H9 (cell line): ENCODE data around the gene OLIG2. TPM values are rescaled to one million over a fixed set of nuclear protein-coding genes. Genes with fewer than 3 reads are reported as not detected.
A peak's percentile ranks its signal among the peaks of the same experiment; 100 is the strongest.

Source experiments
- DNase-seq: peaks from one replicate; pipeline ENCODE4 v3.0.0-alpha.2; 2017
- H2AFZ ChIP-seq: one replicate; pipeline ENCODE4 v1.6.1; 2013; ENCODE audit warnings: mild to moderate bottlenecking, low read length, control low read depth, moderate library complexity
- H2AK5ac ChIP-seq: 2 replicates; pipeline ENCODE4 v1.6.1; 2013; ENCODE audit warnings: low read length, control low read depth, mixed read lengths; ENCODE audit not compliant: insufficient read length
- H2BK120ac ChIP-seq: one replicate; pipeline ENCODE4 v1.6.1; 2013; ENCODE audit warnings: low read depth, mild to moderate bottlenecking, low read length, control low read depth, inconsistent platforms; ENCODE audit not compliant: poor library complexity, severe bottlenecking
- H2BK12ac ChIP-seq: 2 replicates; pipeline ENCODE4 v1.6.1; 2013; ENCODE audit warnings: low read length, control low read depth, mixed read lengths, low read depth; ENCODE audit not compliant: insufficient read length
- H2BK15ac ChIP-seq: 2 replicates; pipeline ENCODE4 v1.6.1; 2013; ENCODE audit warnings: low read depth, low read length, control low read depth
- H2BK20ac ChIP-seq: one replicate; pipeline ENCODE4 v1.6.1; 2013; ENCODE audit warnings: low read depth, mild to moderate bottlenecking, low read length, control low read depth, inconsistent platforms; ENCODE audit not compliant: poor library complexity, severe bottlenecking
- H2BK5ac ChIP-seq: 2 replicates; pipeline ENCODE4 v1.6.1; 2013; ENCODE audit warnings: low read length, control low read depth, mixed read lengths; ENCODE audit not compliant: insufficient read length
- H3K14ac ChIP-seq: 2 replicates; pipeline ENCODE4 v1.6.1; 2013; ENCODE audit warnings: low read length, control low read depth; ENCODE audit not compliant: insufficient read depth
- H3K18ac ChIP-seq: 2 replicates; pipeline ENCODE4 v1.6.1; 2013; ENCODE audit warnings: low read depth, mild to moderate bottlenecking, mixed read lengths, low read length, control low read depth; ENCODE audit not compliant: insufficient read length
- H3K23ac ChIP-seq: 2 replicates; pipeline ENCODE4 v1.6.1; 2013; ENCODE audit warnings: low read length, control low read depth, mixed read lengths, low read depth; ENCODE audit not compliant: insufficient read length
- H3K23me2 ChIP-seq: 2 replicates; pipeline ENCODE4 v1.6.1; 2013; ENCODE audit warnings: low read depth, mild to moderate bottlenecking, mixed read lengths, low read length, control low read depth; ENCODE audit not compliant: insufficient read length, poor library complexity, severe bottlenecking
- H3K27ac ChIP-seq: 2 replicates; pipeline ENCODE4 v1.5.1; 2013; ENCODE audit warnings: low read length, control low read depth, mixed read lengths, low read depth; ENCODE audit not compliant: insufficient read length
- H3K27me3 ChIP-seq: 2 replicates; pipeline ENCODE4 v1.6.1; 2013; ENCODE audit warnings: low read length, control low read depth, inconsistent platforms; ENCODE audit not compliant: insufficient read depth
- H3K4ac ChIP-seq: 2 replicates; pipeline ENCODE4 v1.6.1; 2013; ENCODE audit warnings: low read depth, mild to moderate bottlenecking, control low read depth, inconsistent platforms, low read length, moderate library complexity
- H3K4me1 ChIP-seq: 2 replicates; pipeline ENCODE4 v1.6.1; 2013; ENCODE audit warnings: low read length, control low read depth, inconsistent platforms; ENCODE audit not compliant: insufficient read depth
- H3K4me2 ChIP-seq: 2 replicates; pipeline ENCODE4 v1.6.1; 2013; ENCODE audit warnings: low read length, control low read depth, mixed read lengths; ENCODE audit not compliant: insufficient read length, insufficient read depth
- H3K56ac ChIP-seq: 2 replicates; pipeline ENCODE4 v1.6.1; 2013; ENCODE audit warnings: low read depth, mild to moderate bottlenecking, mixed read lengths, low read length, control low read depth; ENCODE audit not compliant: insufficient read length
- H3K79me1 ChIP-seq: 2 replicates; pipeline ENCODE4 v1.6.1; 2013; ENCODE audit warnings: low read depth, mild to moderate bottlenecking, moderate library complexity, low read length, control low read depth, inconsistent platforms; ENCODE audit not compliant: insufficient read depth, poor library complexity, severe bottlenecking
- H3K79me2 ChIP-seq: 2 replicates; pipeline ENCODE4 v1.6.1; 2013; ENCODE audit warnings: low read length, control low read depth, inconsistent platforms; ENCODE audit not compliant: insufficient read depth
- H3K9ac ChIP-seq: 2 replicates; pipeline ENCODE4 v1.6.1; 2013; ENCODE audit warnings: low read length, control low read depth, mixed read lengths; ENCODE audit not compliant: insufficient read length; ENCODE audit errors: extremely low read depth
- H3K9me3 ChIP-seq: one replicate; pipeline ENCODE4 v1.6.1; 2013; ENCODE audit warnings: low read depth, low read length, inconsistent platforms; ENCODE audit not compliant: control insufficient read depth
- H3T11ph ChIP-seq: one replicate; pipeline ENCODE4 v1.6.1; 2013; ENCODE audit warnings: mild to moderate bottlenecking, low read length, control low read depth, inconsistent platforms
- H4K20me1 ChIP-seq: one replicate; pipeline ENCODE4 v1.6.1; 2013; ENCODE audit not compliant: control insufficient read depth, insufficient read length, insufficient read depth
- H4K5ac ChIP-seq: 2 replicates; pipeline ENCODE4 v1.6.1; 2013; ENCODE audit warnings: low read depth, mild to moderate bottlenecking, mixed read lengths, low read length, control low read depth; ENCODE audit not compliant: insufficient read length
- H4K8ac ChIP-seq: replicated peaks from 2 replicates; pipeline ENCODE4 v1.6.1; 2013; ENCODE audit warnings: low read length, control low read depth, mixed read lengths, low read depth; ENCODE audit not compliant: insufficient read length
- H4K91ac ChIP-seq: 2 replicates; pipeline ENCODE4 v1.6.1; 2013; ENCODE audit warnings: low read depth, mild to moderate bottlenecking, moderate library complexity, mixed read lengths, low read length, control low read depth; ENCODE audit not compliant: insufficient read length
- H3K27ac Mint-ChIP-seq, 3 experiments: 2 replicates in 2 of 3; 3 replicates in 1 of 3; pipeline ENCODE4 v1.8.0; 2020 to 2021; ENCODE audit warnings: mixed read lengths in 3 of 3, mild to moderate bottlenecking in 1 of 3, moderate library complexity in 1 of 3
- H3K27me3 Mint-ChIP-seq: 2 replicates; pipeline ENCODE4 v1.8.0; 2021; ENCODE audit warnings: low read depth, mild to moderate bottlenecking, moderate library complexity, mixed read lengths
- H3K36me3 Mint-ChIP-seq, 3 experiments: 2 replicates in 2 of 3; 3 replicates in 1 of 3; pipeline ENCODE4 v1.8.0; 2020 to 2021; ENCODE audit warnings: low read depth in 3 of 3, mixed read lengths in 3 of 3; ENCODE audit not compliant: insufficient read depth in 1 of 3
- H3K4me1 Mint-ChIP-seq, 2 experiments: 2 replicates each; pipeline ENCODE4 v1.8.0; 2020; ENCODE audit warnings: mixed read lengths in 2 of 2
- H3K4me3 Mint-ChIP-seq, 2 experiments: 2 replicates in 1 of 2; 3 replicates in 1 of 2; pipeline ENCODE4 v1.8.0; 2020 to 2021; ENCODE audit warnings: mild to moderate bottlenecking in 2 of 2, mixed read lengths in 2 of 2, moderate library complexity in 1 of 2
- H3K9me3 Mint-ChIP-seq, 2 experiments: 2 replicates in 1 of 2; 3 replicates in 1 of 2; pipeline ENCODE4 v1.8.0; 2020; ENCODE audit warnings: mild to moderate bottlenecking in 2 of 2, mixed read lengths in 2 of 2, moderate library complexity in 1 of 2
- CTCF ChIP-seq: fragments of 200-600 bp; sonication (generic); conservative IDR thresholded peaks from 3 replicates; pipeline ENCODE4 v1.8.0; 2021; ENCODE audit warnings: antibody characterized with exemption, mild to moderate bottlenecking
- WGBS: extraction: QIAGEN DNeasy Blood & Tissue Kit; methylation state at CpG from one replicate; pipeline ENCODE4 v1.1.7; 2013; ENCODE audit warnings: missing lambda C conversion rate, low lambda C conversion rate, mixed read lengths; ENCODE audit not compliant: insufficient read length; ENCODE audit errors: extremely low coverage; 5-methylcytosine and 5-hydroxymethylcytosine counted together
- total RNA-seq: library from RNA; stranded (reverse); gene quantifications from 2 replicates; pipeline ENCODE4 v1.2.1, GENCODE V29; 2021

The OLIG2 gene
- total RNA-seq, 1 experiment from 2014 or later: 1.4 TPM

GRCh38 chr21:32991361-32991760 is 34.4 kb upstream of the OLIG2 start:
- no peak for DNase-seq
- no peak overlapping the region for H4K8ac ChIP-seq

More at GRCh38 chr21:32991361-32991760, 34.4 kb upstream of the OLIG2 start:
- Histone ChIP-seq H3K9me3 (no peaks in the 10 kb centered on the region), H3K18ac (no peak overlapping the region), H3K27ac (no peak overlapping the region), H3K79me2 (no peaks in the 10 kb centered on the region), H3K14ac (0 out of 2 replicates have a peak overlapping the region, but pooled peaks have one; percentile 77), H3K23ac (no peak overlapping the region), H3K4me1 (no peaks in the 10 kb centered on the region), H3K9ac (no peak overlapping the region), H2BK5ac (no peak overlapping the region), H2BK120ac (no peak overlapping the region), H4K91ac (no peak overlapping the region), H2AFZ (no peak overlapping the region), H4K5ac (no peak overlapping the region), H3K56ac (no peak overlapping the region), H2AK5ac (no peak overlapping the region), H2BK20ac (peak overlapping the region; percentile 85), H3K79me1 (no peaks in the 10 kb centered on the region), H3T11ph (no peak overlapping the region), H2BK12ac (no peak overlapping the region), H3K27me3 (no peaks in the 10 kb centered on the region), H2BK15ac (no peak overlapping the region), H3K4ac (no peak overlapping the region), H3K4me2 (no peak overlapping the region), H4K20me1 (no peaks in the 10 kb centered on the region), H3K23me2 (no peaks in the 10 kb centered on the region)
- Mint-ChIP-seq H3K4me3 (no peak overlapping the region), H3K27ac (no peak overlapping the region), H3K27me3 (peaks cover 2% of the 10 kb centered on the region; the same call in 1 of the 2 replicates), H3K4me1 (peaks cover 18 to 30% of the 10 kb centered on the region in 2 experiments), H3K9me3 (peaks cover 6 to 9% of the 10 kb centered on the region in 2 experiments; a peak in 4 of 5 replicates), H3K36me3 (peaks cover 0 to 7% (median 3%) of the 10 kb centered on the region in 3 experiments; a peak in 3 of 7 replicates)
- TF ChIP-seq CTCF: no peak
- no CpG with 5 or more reads among the region's 8 CpGs for WGBS
